NCI-H128 (cell line): ENCODE data around the gene GEMIN5.
"Not testable (repeated sequence)": the region's sequence is repeated elsewhere in the genome, so short reads cannot be mapped to it uniquely, and the experiment has no call there.

Experiments used
- DNase-seq: peaks from one replicate; lab custom pipeline; 2025; ENCODE audit not compliant: unreplicated experiment; lab: John Stamatoyannopoulos, UW

Gene GEMIN5, protein sequence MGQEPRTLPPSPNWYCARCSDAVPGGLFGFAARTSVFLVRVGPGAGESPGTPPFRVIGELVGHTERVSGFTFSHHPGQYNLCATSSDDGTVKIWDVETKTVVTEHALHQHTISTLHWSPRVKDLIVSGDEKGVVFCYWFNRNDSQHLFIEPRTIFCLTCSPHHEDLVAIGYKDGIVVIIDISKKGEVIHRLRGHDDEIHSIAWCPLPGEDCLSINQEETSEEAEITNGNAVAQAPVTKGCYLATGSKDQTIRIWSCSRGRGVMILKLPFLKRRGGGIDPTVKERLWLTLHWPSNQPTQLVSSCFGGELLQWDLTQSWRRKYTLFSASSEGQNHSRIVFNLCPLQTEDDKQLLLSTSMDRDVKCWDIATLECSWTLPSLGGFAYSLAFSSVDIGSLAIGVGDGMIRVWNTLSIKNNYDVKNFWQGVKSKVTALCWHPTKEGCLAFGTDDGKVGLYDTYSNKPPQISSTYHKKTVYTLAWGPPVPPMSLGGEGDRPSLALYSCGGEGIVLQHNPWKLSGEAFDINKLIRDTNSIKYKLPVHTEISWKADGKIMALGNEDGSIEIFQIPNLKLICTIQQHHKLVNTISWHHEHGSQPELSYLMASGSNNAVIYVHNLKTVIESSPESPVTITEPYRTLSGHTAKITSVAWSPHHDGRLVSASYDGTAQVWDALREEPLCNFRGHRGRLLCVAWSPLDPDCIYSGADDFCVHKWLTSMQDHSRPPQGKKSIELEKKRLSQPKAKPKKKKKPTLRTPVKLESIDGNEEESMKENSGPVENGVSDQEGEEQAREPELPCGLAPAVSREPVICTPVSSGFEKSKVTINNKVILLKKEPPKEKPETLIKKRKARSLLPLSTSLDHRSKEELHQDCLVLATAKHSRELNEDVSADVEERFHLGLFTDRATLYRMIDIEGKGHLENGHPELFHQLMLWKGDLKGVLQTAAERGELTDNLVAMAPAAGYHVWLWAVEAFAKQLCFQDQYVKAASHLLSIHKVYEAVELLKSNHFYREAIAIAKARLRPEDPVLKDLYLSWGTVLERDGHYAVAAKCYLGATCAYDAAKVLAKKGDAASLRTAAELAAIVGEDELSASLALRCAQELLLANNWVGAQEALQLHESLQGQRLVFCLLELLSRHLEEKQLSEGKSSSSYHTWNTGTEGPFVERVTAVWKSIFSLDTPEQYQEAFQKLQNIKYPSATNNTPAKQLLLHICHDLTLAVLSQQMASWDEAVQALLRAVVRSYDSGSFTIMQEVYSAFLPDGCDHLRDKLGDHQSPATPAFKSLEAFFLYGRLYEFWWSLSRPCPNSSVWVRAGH (N-terminal part only)

DNA sequence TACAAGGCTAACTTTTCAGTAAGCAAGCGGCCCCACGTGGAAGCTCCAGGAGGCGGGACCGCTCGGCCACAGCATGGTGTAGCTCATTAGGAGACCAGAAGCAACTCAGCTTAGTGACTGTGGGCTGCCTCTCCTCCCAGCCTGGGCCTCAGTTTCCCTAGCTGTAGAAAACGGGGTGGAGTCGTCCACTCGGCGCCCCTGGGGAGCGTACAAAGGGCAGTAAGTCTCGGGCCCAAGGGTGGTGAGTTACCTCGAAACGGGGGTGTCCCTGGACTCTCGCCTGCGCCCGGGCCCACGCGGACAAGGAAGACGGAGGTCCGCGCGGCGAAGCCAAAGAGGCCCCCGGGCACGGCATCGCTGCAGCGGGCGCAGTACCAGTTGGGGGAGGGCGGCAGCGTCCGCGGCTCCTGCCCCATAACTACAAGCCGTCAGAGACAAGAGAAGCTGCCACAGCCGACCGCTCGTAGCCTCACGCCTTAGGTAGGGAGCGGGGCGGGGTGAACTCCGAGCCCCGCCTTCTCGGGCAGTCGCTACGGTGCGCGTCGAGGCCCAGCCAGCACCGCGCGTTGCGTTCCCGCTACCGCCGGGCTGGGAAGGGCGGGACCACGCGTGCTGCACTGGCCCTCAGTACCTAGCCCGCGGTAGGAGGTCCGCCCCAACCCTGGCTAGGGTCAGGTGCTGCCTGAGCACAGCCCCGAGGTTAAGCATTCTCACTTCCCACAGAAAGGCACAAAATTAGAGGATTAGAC, at the start of gene GEMIN5:
TSS of gene GEMIN5 (minus strand) at position 494 of the 749 bp plus-strand sequence. CDS start at position 416, 78 bp downstream.
- DNase-seq: peak; percentile 29

DNA sequence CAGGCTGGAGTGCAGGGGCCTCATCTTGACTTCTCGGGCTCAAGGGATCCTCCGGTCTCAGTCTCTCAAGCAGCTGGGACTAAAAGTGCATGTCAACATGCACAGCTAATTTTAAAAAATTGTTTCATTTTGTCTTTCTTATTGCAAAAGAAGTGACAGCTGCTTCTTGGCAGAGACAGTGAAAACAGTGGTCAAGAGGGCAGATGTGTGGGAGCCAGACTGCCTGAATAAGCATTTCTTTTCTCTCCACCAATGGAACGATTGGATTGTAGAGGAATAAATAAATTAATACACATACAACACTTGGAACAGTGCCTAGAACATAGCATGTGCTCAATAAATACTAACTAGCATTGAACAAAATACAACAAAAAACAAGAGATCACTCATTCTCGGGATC, 48.1 kb upstream of the GEMIN5 start:
- DNase-seq: no peak

DNA sequence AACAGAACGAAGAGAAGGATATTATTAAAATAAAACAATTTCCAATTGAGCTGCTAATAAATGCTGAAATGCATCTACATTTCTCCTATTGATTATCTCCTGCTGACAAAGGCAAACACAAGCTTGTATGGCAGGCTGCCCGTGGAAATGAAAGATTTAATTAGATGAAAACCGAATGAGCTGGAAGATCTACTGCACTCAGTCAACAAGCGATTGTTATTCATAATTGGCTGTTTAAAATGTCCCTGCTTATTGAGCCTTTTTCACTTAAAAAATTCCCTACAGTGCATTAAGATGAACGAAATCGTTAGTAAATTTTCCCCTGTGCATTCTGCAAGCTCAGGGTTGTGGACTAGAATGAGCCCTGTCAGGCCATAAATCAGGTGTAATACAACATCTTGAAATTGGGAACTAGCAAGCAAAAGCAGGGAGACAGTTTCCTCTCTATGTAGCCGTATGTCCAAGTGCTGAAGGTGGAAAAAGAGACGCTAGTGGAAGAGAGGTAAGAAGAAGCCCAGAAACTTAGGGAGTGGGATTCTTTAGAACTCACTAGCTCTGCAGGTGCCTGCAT, 47.0 kb upstream of the GEMIN5 start:
- no peak for DNase-seq

DNA sequence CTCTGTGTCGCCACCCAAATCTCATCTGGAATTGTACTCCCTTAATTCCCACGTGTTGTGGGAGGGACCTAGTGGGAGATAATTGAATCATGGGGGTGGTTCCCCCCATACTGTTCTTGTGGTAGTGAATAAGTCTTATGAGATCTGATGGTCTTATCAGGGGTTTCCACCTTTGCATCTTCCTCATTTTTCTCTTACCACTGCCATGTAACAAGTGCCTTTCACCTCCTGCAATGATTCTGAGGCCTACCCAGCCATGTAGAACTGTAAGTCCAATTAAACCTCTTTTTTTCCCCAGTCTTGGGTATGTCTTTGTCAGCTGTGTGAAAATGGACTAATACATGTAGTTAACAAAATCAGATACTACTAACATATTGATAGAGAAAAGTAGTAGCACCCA, 40.3 kb upstream of the GEMIN5 start:
- not testable (repeated sequence) for DNase-seq

DNA sequence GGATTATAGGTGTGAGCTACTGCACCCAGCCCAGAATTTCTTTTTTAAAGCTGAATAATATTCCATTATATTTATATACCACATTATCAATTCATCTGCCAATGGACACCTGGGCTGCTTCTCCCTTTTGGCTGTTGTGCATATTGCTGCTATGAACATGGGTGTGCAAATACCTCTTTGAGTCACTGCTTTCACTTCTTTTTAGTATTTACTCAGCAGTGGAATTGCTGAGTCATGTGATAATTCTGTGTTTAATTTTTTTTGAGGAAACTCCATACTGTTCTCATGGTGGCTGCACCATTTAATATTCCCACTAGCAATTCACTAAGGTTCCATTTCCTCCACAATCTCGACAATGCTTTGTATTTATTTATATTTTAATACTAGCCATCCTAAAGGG, 39.4 kb upstream of the GEMIN5 start:
- DNase-seq: no peak

DNA sequence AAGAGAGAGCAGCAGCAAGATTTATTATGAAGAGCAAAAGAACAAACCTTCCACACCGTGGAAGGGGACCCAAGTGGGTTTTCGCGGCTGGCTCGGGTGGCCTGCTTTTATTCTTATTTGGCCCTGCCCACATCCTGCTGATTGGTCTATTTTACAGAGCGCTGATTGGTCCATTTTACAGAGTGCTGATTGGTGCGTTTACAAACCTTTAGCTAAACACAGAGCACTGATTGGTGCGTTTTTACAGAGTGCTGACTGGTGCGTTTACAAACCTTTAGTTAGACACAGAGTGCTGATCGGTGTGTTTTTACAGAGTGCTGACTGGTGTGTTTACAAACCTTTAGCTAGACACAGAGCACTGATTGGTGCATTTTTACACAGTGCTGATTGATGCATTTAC, 38.1 kb upstream of the GEMIN5 start:
- not testable (repeated sequence) for DNase-seq

DNA sequence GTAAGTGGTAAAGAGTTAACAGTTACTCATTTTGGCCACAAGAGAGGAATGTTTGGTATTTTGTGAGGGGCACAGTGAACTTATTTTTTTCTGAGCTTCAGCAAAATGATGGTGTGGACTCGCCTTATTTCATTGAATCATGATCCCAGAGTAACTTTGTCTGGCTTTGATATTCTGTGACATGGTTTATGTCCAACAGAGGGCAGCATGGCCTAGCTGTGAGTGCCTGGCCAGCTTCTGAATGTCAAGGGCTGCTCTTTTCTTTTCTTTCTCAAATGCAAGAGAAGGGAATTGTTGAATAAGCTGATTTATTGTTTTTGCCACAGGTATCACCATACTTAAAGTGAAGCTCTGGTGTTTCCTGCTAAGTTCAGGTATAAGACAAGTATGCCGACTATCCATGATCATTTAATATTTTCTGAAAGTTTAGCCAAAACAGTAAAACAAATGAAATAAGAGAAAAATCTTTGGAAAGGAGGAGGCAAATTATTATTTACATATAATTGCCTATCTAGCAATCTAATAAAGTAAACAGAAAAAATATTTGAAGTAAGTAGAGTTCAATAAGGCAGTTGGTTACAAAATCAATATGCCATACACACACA, 34.6 kb upstream of the GEMIN5 start:
- no peak for DNase-seq

DNA sequence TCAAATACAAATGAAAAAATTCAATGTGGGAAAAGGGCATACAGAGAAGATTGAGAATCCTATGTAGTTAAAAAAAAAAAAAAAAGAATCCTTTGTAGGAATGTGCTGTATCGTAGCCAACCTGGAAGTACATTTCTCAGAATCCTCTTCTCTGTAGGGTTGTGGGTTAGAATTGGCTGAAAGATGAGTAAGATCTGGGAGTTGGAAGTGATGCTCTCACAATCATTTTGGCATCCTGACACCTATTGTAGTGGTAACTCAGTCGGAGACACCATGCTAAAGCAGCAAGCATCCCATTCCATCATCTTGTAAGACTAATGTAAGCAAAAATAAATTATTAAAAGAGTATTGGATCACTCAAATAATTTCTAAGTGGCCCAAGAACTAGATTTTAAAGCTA, 33.5 kb upstream of the GEMIN5 start:
- no peak for DNase-seq

DNA sequence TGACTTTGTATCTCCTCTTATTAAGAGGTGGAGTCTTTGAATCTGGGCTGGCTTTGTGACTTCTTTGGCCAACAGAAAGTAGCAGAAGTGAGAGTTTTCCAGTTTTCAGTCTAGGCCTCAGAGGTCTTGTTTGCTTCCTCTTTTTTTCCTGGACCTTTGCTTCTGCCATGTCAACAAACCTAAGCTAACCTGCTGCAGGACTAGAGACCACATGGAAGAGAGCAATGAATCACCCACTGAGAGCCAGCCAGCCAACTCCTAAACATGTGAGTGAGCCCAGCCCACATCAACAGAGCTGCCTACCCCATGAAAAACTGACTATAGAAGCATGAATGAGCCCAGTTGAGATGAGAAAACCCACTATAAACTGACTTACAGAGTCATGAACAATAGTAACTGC, 32.7 kb upstream of the GEMIN5 start:
- DNase-seq: no peak

DNA sequence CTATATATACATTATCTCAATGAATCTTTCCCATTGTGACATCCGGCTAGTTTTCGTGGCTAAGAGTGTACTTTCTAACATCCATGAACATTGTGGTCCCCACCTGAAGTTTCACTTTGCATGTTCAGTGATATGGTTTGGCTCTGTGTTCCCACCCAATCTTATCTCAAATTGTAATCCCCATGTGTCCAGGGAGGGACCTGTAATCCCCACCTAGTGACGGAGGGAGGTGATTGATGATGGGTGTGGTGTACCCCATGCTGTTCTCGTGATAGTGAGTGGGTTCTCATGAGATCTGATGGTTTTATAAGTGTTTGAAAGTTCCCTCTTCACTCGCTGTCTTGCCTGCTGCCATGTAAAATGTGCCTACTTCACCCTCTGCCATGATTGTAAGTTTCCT, 30.9 kb upstream of the GEMIN5 start:
- no peak for DNase-seq

DNA sequence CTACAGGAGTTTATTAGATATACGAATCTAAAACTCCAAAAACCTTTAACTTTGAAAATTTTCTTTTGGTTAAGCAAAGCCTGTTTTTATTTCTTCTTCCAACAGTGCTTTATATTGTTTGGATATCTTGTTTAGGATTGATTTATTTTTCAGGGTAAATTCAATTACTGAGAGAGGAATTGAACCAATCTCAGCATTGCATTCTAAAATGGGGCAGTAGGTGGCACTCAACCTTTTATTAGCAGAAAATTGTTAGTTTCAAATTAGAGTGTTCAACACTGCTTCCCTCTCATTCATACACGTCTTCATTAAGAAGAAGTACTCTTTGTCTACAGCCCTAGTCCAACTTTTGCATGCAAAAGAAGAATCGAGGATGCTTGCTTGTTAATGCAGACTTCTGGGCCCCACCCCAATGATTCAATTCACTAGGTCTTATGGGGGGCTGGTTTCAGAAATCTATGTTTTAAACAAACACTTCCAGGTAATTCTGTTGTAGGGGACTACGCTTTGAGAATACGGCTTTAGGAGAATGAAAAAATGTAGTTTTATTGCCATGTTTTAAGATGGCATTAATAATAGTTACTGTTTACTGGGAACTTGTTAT, 29.5 kb upstream of the GEMIN5 start:
- no peak for DNase-seq

DNA sequence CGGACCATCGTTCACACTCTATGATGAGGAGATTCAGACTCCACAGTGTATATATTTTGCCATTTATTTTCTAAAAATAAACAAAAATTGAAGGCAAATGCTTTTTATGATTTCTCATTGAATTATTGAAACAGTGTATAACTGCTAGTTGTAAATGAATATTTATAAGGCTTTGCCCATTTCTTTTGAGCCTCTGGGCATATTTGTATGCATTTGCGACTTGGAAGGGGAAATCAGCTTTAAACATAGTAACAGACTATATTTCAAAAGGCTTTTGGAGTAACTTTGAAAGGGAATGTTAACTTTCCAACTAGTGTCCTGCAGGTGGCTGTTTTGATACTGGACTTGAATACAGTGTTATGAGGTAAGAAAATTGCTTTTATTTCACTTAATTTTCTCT, 28.9 kb upstream of the GEMIN5 start:
- DNase-seq: no peak

DNA sequence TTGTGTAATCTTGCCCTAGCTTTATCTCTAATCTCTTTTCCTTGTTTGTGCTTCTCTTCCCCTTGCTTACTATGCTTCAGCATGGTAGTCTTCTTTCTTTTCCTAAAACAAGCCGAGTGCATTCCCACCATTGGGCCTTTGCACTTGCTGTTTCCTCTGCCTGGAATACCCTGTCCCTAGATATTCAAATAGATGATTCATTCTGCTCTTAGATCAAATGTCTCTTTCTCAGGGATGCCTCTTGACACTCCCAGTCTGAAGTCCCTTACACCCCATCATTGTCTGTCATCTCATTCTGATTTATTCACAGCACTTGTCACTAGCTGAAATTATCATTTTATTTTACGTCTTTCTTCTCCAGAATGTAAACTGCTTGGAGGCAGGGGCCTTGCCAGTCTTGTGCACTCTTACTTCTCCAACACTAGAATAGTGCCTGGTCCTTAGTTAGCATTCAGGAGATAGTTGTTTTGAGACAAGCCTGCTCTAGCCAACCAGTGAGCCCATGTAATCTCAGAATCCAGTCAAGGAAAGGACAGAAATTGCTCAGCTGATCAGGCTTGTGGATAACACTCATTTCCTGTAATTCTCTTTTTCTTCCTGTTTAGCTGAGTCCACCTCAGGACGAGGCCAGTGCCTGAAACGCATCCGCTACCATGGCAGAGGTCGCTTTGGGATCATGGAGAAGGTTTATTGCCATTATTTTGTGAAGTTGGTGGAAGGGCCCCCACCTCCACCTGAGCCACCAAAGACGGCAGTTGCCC, 28.2 kb upstream of the GEMIN5 start:
- DNase-seq: no peak

DNA sequence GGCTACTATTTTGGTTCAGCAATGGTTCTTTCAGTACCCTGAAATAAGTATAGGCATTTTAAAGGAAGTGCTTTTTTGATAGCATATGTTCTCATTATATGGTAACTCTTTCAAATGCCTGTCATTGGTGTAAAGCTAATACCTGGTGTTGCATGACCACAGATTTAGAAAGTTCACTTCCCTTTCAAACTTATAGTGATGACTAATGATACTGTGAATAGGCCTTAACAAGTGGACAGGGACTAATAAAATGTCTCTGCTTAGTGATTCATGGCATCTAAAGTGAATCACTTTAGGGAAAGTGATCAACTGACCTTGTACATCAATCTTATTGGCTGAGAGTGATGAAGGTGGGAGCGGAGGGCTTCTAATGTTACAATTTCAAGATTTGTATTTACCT, 24.5 kb upstream of the GEMIN5 start:
- DNase-seq: no peak

DNA sequence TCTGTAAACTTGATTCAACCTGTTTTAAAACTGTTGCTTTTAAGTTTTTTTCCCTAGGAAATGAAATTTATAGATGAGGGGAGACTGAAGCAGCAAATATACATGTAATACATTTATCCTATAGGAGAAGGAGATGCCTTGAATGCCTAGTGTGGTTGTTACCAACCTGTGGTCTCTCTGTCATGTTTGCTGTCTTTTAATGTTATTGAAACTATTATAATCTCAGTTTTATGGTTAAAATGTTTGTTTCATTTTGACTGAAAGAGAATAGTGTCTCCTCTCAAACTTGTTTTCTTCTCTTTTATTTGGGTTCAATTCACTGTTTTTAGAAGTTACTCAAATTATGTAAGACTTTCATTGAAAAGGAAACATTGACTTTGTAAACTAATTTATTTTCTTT, 18.7 kb upstream of the GEMIN5 start:
- DNase-seq: no peak

DNA sequence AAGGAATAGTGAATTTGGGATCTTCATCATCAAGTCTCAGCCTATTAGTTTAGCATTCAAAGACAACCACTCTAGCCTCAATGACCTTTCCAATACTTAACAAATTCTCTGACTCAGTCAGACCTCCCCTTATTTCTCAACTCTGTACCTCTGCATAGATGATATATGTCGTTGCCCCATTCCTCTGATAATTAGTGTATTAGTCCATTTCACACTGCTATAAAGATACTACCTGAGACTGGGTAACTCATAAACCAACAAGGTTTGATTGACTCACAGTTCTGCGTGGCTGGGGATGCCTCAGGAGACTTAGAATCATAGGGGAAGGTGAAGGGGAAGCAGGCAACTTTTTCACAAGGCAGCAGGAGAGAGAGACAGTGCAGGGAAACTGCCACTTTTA, 11.8 kb upstream of the GEMIN5 start:
- no peak for DNase-seq

DNA sequence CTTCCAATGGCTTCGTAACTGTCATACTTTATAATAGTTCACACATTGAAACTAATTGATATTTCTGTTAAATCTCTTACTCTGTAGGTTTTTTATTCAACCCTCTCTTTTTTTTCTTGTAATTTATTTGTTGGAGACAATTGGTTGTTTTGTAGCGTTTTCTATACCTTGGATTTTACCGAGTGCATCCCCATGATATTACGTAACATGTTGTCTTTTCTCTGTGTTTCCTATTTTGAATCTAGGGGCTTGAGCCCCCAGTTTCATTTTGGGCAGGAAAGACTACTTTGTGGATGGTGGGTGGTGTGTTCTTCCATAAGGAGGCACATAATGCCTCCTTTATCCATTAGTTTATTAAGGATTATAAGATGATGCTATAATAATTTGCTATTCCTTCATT, 10.3 kb upstream of the GEMIN5 start:
- DNase-seq: no peak

DNA sequence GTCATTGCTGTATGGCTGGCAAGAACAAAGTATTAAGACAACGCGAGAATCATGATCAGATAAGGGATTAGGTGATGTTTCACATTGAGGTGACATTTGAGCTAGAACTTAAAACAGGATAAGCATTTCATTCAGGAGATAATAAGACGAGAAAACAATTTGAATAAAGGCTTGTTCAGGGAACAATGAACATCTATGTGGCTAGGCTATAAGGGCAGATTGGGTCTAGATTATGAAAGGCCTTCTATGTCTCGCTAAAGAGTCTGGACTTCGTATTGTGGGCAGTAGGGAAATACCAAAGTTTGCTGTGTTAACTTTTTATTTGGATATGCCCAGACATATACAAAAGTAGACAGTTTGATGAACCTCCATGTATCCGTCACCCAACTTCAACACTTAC, 9.8 kb upstream of the GEMIN5 start:
- DNase-seq: no peak
